ENCODE data around the gene SLC11A2. TPM values are rescaled to one million over a fixed set of nuclear protein-coding genes. Genes with fewer than 3 reads are reported as not detected.

SLC11A2 gene
- total and polyA plus RNA-seq, 2 of the 4 experiments (the other 2 are of a cell fraction): 28.0 to 45.3 TPM

GRCh38 chr12:50999093-50999492 is 27.1 kb downstream of the SLC11A2 start:
- dilution Hi-C loops (cut with HindIII; ENCODE audit: low sequenced_read_pairs, unreplicated experiment): no loop called here
- no TSS peak for BruUV-seq (replicated peaks)
- Histone ChIP-seq H3K27ac (ENCODE audit: insufficient read depth, low read length) (no peak overlapping the region), H2BK120ac (ENCODE audit: low read depth, low read length) (no peak overlapping the region), H4K5ac (ENCODE audit: low read depth, low read length) (no peak overlapping the region), H2AK9ac (replicated peaks; ENCODE audit: low read depth, low read length, poor library complexity) (no peak overlapping the region), H3K23ac (ENCODE audit: low read depth, low read length) (no peak overlapping the region), H3K4me1 (ENCODE audit: control insufficient read depth, insufficient read depth, low read length) (peaks cover 2% of the 10 kb centered on the region; the same call in 1 of the 2 replicates), H3K4ac (ENCODE audit: low read depth, low read length) (no peak overlapping the region), H3K9me1 (ENCODE audit: insufficient read depth, low read length) (peaks cover 2% of the 10 kb centered on the region; the same call in 1 of the 2 replicates), H3K18ac (ENCODE audit: low read depth, low read length) (no peak overlapping the region), H4K20me1 (ENCODE audit: insufficient read depth, low read length) (no peaks in the 10 kb centered on the region), H3K14ac (replicated peaks; ENCODE audit: low read depth, low read length) (no peak overlapping the region), H2BK5ac (ENCODE audit: low read depth, low read length, poor library complexity, severe bottlenecking) (no peak overlapping the region), H3K56ac (ENCODE audit: extremely low read depth, insufficient read depth, low read length) (no peak overlapping the region), H4K91ac (ENCODE audit: insufficient read depth, low read depth, low read length) (no peak overlapping the region), H3K9ac (ENCODE audit: low read depth, low read length) (no peak overlapping the region), H3K4me2 (ENCODE audit: low read depth, low read length) (no peak overlapping the region), H2BK20ac (ENCODE audit: low read depth, low read length) (no peak overlapping the region), H3K79me1 (ENCODE audit: low read depth in 1 of 2, low read length in 2 of 2) (peaks cover 0 to 13% of the 10 kb centered on the region in 2 experiments; a peak in 3 of 4 replicates), H2AK5ac (ENCODE audit: low read depth, low read length) (no peak overlapping the region), H4K8ac (ENCODE audit: low read depth in 2 of 2, low read length in 2 of 2) (no peak overlapping the region), H3K4me3 (ENCODE audit: insufficient read depth, low read depth, low read length) (no peak overlapping the region), H3K9me3 (ENCODE audit: control insufficient read depth, insufficient read depth, low read length) (no peaks in the 10 kb centered on the region), H3K27me3 (ENCODE audit: control insufficient read depth, insufficient read depth, low read length) (no peaks in the 10 kb centered on the region), H2AFZ (replicated peaks; ENCODE audit: low read length, poor library complexity) (no peak overlapping the region), H2BK15ac (ENCODE audit: low read depth, low read length) (no peak overlapping the region), H3K36me3 (ENCODE audit: control insufficient read depth, insufficient read depth, low read length) (peaks cover 39% of the 10 kb centered on the region)
- ChIA-PET CTCF (no interaction called here), POLR2A (ENCODE audit: unreplicated experiment) (no interaction called here)
- intact Hi-C loops (cut with micrococcal nuclease): no loop called here
- DNase-seq: no peak
- ATAC-seq (ENCODE audit: low read depth): no peak
- TF ChIP-seq MXI1 (IDR thresholded peaks at IDR 0.05; ENCODE audit: borderline replicate concordance, low read depth, low read length) (no peak), CHD1 (IDR thresholded peaks at IDR 0.05; ENCODE audit: low read depth, low read length) (no peak), POLR2A (IDR thresholded peaks at IDR 0.05; ENCODE audit: low read depth, low read length) (no peak), CTCF (conservative IDR thresholded peaks at IDR 0.05; ENCODE audit: low read depth, low read length) (no peak), CEBPB (IDR thresholded peaks at IDR 0.05; ENCODE audit: low read depth, low read length) (no peak), MAZ (IDR thresholded peaks at IDR 0.05; ENCODE audit: borderline replicate concordance, low read depth, low read length) (no peak), BHLHE40 (IDR thresholded peaks at IDR 0.05; ENCODE audit: low read depth, low read length) (no peak), RFX5 (IDR thresholded peaks at IDR 0.05; ENCODE audit: low read depth, low read length) (no peak), NFE2L2 (IDR thresholded peaks at IDR 0.05; ENCODE audit: low read depth, low read length) (no peak), ELK1 (IDR thresholded peaks at IDR 0.05; ENCODE audit: borderline replicate concordance, low read depth, low read length) (no peak), RCOR1 (IDR thresholded peaks at IDR 0.05; ENCODE audit: insufficient replicate concordance, low read length) (no peak), MAFK (IDR thresholded peaks at IDR 0.05; ENCODE audit: low read depth, low read length) (no peak), RAD21 (IDR thresholded peaks at IDR 0.05; ENCODE audit: low read length) (no peak), FOS (IDR thresholded peaks at IDR 0.05; ENCODE audit: low read depth, low read length) (no peak), USF2 (IDR thresholded peaks at IDR 0.05; ENCODE audit: low read depth, low read length) (no peak), SMC3 (IDR thresholded peaks at IDR 0.05; ENCODE audit: low read depth, low read length) (no peak)
- in situ Hi-C loops (cut with MboI; ENCODE audit: low sequenced_read_pairs): loop anchor here (25.0 kb wide), 1 partner anchor 512 kb away; no protein-coding TSS in a partner anchor
- no CpG with 5 or more reads among the region's 4 CpGs for WGBS, 2 experiments (ENCODE audit: extremely low coverage in 2 of 2, insufficient read length in 1 of 2)
